HCT116 (cell line): ENCODE measurements around the gene EPB41L4A.

Source experiments
- CEBPB ChIP-seq: IDR thresholded peaks from 2 replicates; pipeline ENCODE4 v1.6.1; 2012; ENCODE audit warnings: low read depth
- EGR1 ChIP-seq: IDR thresholded peaks from 2 replicates; pipeline ENCODE4 v1.6.1; 2012; ENCODE audit warnings: low read depth
- ELF1 ChIP-seq: IDR thresholded peaks from 2 replicates; pipeline ENCODE4 v1.6.1; 2012; ENCODE audit warnings: low read depth, borderline replicate concordance
- EZH2 ChIP-seq: fragments of 200-600 bp; sonication (generic); IDR thresholded peaks from 2 replicates; pipeline ENCODE4 v1.6.1; 2017; ENCODE audit warnings: antibody characterized with exemption, mixed run types
- EZH2phosphoT487 ChIP-seq: fragments of 200-600 bp; IDR thresholded peaks from 2 replicates; pipeline ENCODE4 v1.6.1; 2018; ENCODE audit warnings: antibody characterized with exemption, borderline replicate concordance
- FOSL1 ChIP-seq: IDR thresholded peaks from 2 replicates; pipeline ENCODE4 v1.6.1; 2012; ENCODE audit warnings: low read depth
- JUND ChIP-seq: IDR thresholded peaks from 2 replicates; pipeline ENCODE4 v1.6.1; 2012
- POLR2A ChIP-seq: IDR thresholded peaks from 2 replicates; pipeline ENCODE4 v1.7.0; 2011; ENCODE audit warnings: borderline replicate concordance; ENCODE audit not compliant: insufficient read depth, insufficient read length; ENCODE audit errors: extremely low read depth
- POLR2AphosphoS5 ChIP-seq: IDR thresholded peaks from 2 replicates; pipeline ENCODE4 v1.6.1; 2011; ENCODE audit warnings: mild to moderate bottlenecking, low read depth, low read length, moderate library complexity
- RAD21 ChIP-seq: IDR thresholded peaks from 2 replicates; pipeline ENCODE4 v1.6.1; 2012; ENCODE audit warnings: low read depth, mild to moderate bottlenecking
- SP1 ChIP-seq: IDR thresholded peaks from 2 replicates; pipeline ENCODE4 v1.6.1; 2012; ENCODE audit warnings: low read depth
- YY1 ChIP-seq: IDR thresholded peaks from 2 replicates; pipeline ENCODE4 v1.6.1; 2011; ENCODE audit warnings: low read length, low read depth, moderate library complexity, mild to moderate bottlenecking; ENCODE audit not compliant: insufficient replicate concordance; ENCODE audit errors: extremely low read depth
- TF ChIP-seq, protein P1 (sequence below): IDR thresholded peaks from 2 replicates; pipeline ENCODE4 v1.6.1; 2012; ENCODE audit warnings: low read depth
- TF ChIP-seq, protein P2 (sequence below), 3 experiments: fragments of 200-600 bp in 1 of 3; sonication (generic) in 1 of 3; IDR thresholded peaks in 2 of 3; conservative IDR thresholded peaks in 1 of 3; 2 replicates each; pipeline ENCODE4 v1.5.1; 2012 to 2017; ENCODE audit warnings: low read depth in 2 of 3, low read length in 2 of 3, antibody characterized with exemption in 1 of 3, borderline replicate concordance in 1 of 3, control low read depth in 1 of 3, mild to moderate bottlenecking in 1 of 3, mixed read lengths in 1 of 3, mixed run types in 1 of 3, moderate library complexity in 1 of 3; ENCODE audit not compliant: insufficient read depth in 1 of 3

DNA sequence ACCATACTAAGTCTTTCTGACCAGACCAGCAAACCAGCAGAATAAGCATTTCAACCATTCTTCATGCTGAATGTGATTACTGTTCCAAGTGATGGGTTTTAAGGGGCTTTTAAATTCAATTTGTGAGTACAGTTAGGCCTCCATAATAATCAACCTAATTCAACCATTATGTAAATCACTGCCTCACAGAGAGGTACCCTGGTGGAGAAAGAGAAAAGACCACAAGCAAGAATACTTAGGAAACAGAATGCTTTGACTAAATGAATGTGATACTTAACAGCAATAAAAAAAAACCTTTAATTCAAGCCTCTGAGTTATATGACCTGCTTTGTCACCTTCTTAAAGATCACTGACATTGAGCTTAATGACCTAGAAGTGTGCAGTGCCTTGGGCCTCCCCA lies 162.1 kb downstream of the EPB41L4A start:
- no peak for TF ChIP-seq EGR1
- TF ChIP-seq FOSL1: no peak
- no peak for TF ChIP-seq EZH2phosphoT487
- TF ChIP-seq, protein P1, sequence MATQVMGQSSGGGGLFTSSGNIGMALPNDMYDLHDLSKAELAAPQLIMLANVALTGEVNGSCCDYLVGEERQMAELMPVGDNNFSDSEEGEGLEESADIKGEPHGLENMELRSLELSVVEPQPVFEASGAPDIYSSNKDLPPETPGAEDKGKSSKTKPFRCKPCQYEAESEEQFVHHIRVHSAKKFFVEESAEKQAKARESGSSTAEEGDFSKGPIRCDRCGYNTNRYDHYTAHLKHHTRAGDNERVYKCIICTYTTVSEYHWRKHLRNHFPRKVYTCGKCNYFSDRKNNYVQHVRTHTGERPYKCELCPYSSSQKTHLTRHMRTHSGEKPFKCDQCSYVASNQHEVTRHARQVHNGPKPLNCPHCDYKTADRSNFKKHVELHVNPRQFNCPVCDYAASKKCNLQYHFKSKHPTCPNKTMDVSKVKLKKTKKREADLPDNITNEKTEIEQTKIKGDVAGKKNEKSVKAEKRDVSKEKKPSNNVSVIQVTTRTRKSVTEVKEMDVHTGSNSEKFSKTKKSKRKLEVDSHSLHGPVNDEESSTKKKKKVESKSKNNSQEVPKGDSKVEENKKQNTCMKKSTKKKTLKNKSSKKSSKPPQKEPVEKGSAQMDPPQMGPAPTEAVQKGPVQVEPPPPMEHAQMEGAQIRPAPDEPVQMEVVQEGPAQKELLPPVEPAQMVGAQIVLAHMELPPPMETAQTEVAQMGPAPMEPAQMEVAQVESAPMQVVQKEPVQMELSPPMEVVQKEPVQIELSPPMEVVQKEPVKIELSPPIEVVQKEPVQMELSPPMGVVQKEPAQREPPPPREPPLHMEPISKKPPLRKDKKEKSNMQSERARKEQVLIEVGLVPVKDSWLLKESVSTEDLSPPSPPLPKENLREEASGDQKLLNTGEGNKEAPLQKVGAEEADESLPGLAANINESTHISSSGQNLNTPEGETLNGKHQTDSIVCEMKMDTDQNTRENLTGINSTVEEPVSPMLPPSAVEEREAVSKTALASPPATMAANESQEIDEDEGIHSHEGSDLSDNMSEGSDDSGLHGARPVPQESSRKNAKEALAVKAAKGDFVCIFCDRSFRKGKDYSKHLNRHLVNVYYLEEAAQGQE: no peak
- TF ChIP-seq, protein P2, sequence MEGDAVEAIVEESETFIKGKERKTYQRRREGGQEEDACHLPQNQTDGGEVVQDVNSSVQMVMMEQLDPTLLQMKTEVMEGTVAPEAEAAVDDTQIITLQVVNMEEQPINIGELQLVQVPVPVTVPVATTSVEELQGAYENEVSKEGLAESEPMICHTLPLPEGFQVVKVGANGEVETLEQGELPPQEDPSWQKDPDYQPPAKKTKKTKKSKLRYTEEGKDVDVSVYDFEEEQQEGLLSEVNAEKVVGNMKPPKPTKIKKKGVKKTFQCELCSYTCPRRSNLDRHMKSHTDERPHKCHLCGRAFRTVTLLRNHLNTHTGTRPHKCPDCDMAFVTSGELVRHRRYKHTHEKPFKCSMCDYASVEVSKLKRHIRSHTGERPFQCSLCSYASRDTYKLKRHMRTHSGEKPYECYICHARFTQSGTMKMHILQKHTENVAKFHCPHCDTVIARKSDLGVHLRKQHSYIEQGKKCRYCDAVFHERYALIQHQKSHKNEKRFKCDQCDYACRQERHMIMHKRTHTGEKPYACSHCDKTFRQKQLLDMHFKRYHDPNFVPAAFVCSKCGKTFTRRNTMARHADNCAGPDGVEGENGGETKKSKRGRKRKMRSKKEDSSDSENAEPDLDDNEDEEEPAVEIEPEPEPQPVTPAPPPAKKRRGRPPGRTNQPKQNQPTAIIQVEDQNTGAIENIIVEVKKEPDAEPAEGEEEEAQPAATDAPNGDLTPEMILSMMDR (IDR thresholded peaks at IDR 0.05 in 2 of 3, conservative IDR thresholded peaks at IDR 0.05 in 1 of 3; ENCODE audit: borderline replicate concordance in 1 of 3, insufficient read depth in 1 of 3, low read depth in 2 of 3, low read length in 2 of 3): no peak
- TF ChIP-seq POLR2AphosphoS5: no peak
- no peak for TF ChIP-seq POLR2A
- no peak for TF ChIP-seq CEBPB
- no peak for TF ChIP-seq EZH2
- no peak for TF ChIP-seq YY1
- no peak for TF ChIP-seq RAD21
- no peak for TF ChIP-seq ELF1
- no peak for TF ChIP-seq JUND
- no peak for TF ChIP-seq SP1
